Measurements from ENCODE around the gene MKRN1.

DNA sequence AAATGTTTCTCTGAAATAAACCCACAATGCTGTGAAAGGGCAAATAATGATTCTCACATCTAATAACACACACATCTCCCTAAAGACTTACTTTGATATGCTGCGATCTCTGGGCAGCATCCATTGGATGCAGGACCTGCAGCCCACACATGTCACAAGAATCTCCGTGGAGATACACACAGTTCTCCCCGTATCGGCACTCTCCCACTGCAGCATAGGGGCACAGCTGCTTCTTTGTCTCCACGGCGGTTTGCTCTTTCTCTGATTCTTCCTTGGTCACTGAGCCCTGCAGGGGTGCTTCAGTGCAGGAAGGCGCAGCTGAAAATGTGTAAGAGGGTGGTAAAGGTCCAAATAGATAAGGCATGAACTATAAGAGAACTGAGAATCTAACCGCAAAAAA lies 20.4 kb downstream of the MKRN1 start:
- TF ChIP-seq, protein P1, sequence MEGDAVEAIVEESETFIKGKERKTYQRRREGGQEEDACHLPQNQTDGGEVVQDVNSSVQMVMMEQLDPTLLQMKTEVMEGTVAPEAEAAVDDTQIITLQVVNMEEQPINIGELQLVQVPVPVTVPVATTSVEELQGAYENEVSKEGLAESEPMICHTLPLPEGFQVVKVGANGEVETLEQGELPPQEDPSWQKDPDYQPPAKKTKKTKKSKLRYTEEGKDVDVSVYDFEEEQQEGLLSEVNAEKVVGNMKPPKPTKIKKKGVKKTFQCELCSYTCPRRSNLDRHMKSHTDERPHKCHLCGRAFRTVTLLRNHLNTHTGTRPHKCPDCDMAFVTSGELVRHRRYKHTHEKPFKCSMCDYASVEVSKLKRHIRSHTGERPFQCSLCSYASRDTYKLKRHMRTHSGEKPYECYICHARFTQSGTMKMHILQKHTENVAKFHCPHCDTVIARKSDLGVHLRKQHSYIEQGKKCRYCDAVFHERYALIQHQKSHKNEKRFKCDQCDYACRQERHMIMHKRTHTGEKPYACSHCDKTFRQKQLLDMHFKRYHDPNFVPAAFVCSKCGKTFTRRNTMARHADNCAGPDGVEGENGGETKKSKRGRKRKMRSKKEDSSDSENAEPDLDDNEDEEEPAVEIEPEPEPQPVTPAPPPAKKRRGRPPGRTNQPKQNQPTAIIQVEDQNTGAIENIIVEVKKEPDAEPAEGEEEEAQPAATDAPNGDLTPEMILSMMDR (IDR thresholded peaks at IDR 0.05; ENCODE audit: poor library complexity), result no peak
- TF ChIP-seq EZH2phosphoT487 (IDR thresholded peaks at IDR 0.05; ENCODE audit: low read depth, severe bottlenecking, unreplicated experiment), result no peak
